HG02763 (cell line): Measurements from ENCODE around the gene MYH14.

ENCODE experiments used
- ATAC-seq: cut with Tn5 transposase; IDR thresholded peaks from one replicate; pipeline ENCODE4 v1.9.1; 2021; ENCODE audit warnings: mild to moderate bottlenecking, moderate library complexity; ENCODE audit not compliant: unreplicated experiment

The MYH14 gene

GRCh38 chr19:50287331-50287730 lies 83.9 kb downstream of the MYH14 start:
- ATAC-seq = no peak

GRCh38 chr19:50288954-50289353 lies 85.5 kb downstream of the MYH14 start:
- ATAC-seq = no peak

GRCh38 chr19:50290011-50290410 lies 86.6 kb downstream of the MYH14 start:
- no peak for ATAC-seq

GRCh38 chr19:50290775-50291174 lies 87.4 kb downstream of the MYH14 start:
- no peak for ATAC-seq

- ATAC-seq = no peak
Measured at GRCh38 chr19:50292216-50292827, 88.9 kb downstream of the MYH14 start.

- ATAC-seq = no peak
Measured at GRCh38 chr19:50293263-50294004, 90.0 kb downstream of the MYH14 start.

DNA sequence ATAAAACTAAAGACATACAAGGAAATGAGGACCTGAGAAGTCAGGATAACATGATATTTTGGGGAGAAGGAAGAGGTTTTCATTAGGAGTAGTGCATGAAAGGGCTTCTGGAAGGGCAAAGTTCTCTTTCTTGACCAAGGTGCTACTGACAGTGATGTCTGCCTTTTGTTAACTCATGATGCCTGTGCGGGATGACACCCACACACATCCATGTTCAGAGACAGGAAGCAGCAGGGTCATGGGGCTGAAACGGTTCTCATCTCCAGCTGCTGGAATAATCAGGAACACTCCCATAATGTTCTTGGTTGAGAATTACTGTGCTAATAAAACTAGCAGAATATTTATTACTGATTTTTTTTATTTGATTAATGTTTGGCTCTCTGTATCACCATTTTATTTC lies 96.6 kb downstream of the MYH14 start:
- no peak for ATAC-seq

- no peak for ATAC-seq
Measured at GRCh38 chr19:50300814-50301606, 97.6 kb downstream of the MYH14 start.

DNA sequence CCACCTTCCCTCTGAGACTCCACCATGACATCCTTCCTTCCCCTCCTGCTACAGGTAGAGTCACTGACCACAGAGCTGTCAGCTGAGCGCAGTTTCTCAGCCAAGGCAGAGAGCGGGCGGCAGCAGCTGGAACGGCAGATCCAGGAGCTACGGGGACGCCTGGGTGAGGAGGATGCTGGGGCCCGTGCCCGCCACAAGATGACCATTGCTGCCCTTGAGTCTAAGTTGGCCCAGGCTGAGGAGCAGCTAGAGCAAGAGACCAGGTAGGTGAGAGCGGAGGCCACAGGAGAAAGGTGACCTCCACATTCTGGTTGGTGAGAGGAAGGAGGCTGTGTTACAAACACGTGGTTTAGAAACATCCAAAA lies 98.2 kb downstream of the MYH14 start:
- no peak for ATAC-seq

DNA sequence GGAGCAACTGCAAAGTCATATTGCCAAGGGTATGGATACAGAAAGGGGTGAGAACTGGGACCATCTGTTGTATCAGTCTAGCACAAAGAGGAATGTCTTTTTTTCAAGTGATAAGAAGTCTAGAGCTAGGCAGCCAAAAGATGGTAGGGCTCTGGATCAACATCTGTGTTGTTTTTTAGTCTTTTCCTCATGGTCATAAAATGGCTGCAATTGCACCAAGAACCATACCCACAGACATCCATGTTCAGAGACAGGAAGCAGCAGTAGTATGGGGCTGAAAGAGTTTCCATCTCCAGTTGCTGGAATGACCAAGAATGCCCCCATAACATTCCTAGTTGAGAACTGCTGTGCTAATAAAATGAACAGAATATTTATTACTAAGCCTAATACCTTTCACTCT lies 100.1 kb downstream of the MYH14 start:
- ATAC-seq = no peak

- no peak for ATAC-seq
Measured at GRCh38 chr19:50308991-50309390, 105.6 kb downstream of the MYH14 start.

- ATAC-seq = no peak
Measured at GRCh38 chr19:50309396-50310125, 106.1 kb downstream of the MYH14 start.

DNA sequence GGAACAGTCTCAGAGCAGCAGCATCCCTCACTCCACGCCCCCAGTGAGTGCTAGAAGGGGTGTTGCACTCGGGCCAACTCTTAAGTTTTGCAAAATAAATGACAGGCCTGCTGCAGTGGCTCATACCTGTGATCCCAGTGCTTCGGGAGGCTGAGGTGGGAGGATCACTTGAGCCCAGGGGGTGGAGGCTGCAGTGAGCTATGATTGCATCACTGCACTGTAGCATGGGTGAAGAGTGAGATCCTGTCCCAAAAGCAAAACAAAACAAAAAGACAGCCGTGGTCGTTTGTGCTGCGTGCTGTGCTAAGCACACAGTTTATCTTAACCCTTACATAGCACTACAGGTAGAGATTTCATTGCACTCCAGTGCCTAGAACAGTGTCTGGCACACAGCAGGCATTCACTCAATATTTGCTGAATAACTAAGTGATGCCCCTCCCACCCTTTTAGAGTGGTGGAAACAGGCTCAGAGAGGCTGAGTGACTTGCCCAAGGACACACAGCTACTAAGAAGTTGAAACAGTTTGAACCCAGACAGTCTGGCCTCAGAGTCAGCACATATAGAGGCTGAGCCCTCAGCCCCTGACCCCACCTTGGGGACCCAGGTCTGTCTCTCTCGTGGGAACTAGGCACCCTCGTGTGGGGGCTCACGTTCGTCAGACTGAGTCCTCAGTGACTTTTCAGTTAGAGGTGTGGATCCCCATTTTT lies 107.5 kb downstream of the MYH14 start:
- ATAC-seq = no peak

GRCh38 chr19:50311723-50312635 lies 108.6 kb downstream of the MYH14 start:
- no peak for ATAC-seq

- ATAC-seq = no peak
Measured at GRCh38 chr19:50312967-50313811, 109.8 kb downstream of the MYH14 start.

- no peak for ATAC-seq
Measured at GRCh38 chr19:50313812-50314536, 110.6 kb downstream of the MYH14 start.

DNA sequence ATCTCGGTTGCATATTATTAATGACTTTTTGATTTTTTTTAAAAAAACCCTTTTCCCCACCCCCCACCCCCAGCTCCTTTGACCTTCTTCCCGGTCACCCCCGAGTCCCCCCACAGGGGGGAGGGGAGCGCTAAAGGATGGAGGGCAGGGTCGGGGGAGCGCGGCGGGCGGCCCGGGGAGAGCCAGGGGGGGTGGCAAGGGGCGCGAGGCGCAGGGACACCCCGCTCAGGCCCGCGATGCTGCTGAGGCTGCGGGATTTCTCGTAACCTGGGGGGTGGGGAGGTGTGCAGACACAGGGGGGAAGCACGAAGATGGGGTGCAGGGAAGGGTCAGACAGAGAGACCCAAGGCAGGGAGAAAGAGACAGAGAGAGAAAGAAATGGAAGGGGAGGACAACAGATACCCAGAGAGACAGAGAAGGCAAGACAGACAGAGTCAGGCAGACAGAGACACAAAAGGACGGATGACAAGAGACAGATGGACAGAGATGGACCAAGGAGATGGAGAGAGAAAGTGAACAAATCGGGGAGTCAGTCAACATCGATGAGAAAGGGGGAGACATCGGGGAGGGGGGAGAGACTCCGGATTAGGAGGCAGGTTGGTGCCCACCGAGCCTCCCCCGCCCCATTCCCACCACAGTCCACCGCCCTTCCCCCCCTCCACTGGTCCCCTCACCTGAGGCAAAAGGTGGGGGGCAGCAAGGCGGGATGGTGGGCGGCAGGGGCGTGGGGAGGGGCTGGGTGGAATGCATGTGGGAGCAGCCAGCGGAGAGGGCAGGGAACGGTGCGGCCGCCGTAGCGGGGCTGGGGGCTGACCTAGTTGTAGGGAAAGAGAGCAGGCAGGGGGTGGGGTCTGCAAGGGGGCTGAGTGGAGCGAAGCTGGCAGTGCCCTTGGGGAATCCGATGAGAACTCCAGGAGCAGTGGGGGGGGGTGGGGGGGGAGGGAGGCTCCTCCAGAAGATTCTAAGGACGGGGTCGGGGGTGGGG lies 111.6 kb downstream of the MYH14 start:
- ATAC-seq = no peak
